ENCODE data around the gene KRTAP5-7. TPM values are rescaled to one million over a fixed set of nuclear protein-coding genes. Genes with fewer than 3 reads are reported as not detected.

The KRTAP5-7 gene
- total and polyA plus RNA-seq, 2 experiments from 2014 or later = not detected

- TF ChIP-seq ETS1 (IDR thresholded peaks at IDR 0.05) (no peak), CREB1 (CRISPR knock-in tag; IDR thresholded peaks at IDR 0.05; ENCODE audit: low read depth) (no peak), ZNF331 (CRISPR knock-in tag; IDR thresholded peaks at IDR 0.05; ENCODE audit: low read depth) (no peak), REST (IDR thresholded peaks at IDR 0.05; ENCODE audit: unreplicated experiment) (no peak), POLR2AphosphoS5 (IDR thresholded peaks at IDR 0.05; ENCODE audit: low read depth) (no peak), ZNF114 (CRISPR knock-in tag; IDR thresholded peaks at IDR 0.05) (no peak), CTCF (conservative IDR thresholded peaks at IDR 0.05; ENCODE audit: low read depth in 2 of 2) (no peak), NANOG (IDR thresholded peaks at IDR 0.05; ENCODE audit: borderline replicate concordance) (no peak)
Observed at GRCh38 chr11:71490044-71490730, 36.9 kb upstream of the KRTAP5-7 start (continued).

GRCh38 chr11:71490731-71491390 lies 36.2 kb upstream of the KRTAP5-7 start:
- Histone ChIP-seq H3K4me1 (ENCODE audit: insufficient read depth) (no peaks in the 10 kb centered on the region), H3K4me3 (no peak overlapping the region), H3F3A (replicated peaks; ENCODE audit: low read depth) (no peaks in the 10 kb centered on the region), H3K27me3 (ENCODE audit: insufficient read depth) (no peaks in the 10 kb centered on the region), H3K4me2 (no peak overlapping the region), H2AFZ (no peak overlapping the region), H3K79me2 (replicated peaks; ENCODE audit: insufficient read depth) (no peaks in the 10 kb centered on the region), H3K27ac (ENCODE audit: low read depth) (no peak overlapping the region), H3K36me3 (ENCODE audit: insufficient read depth) (no peaks in the 10 kb centered on the region), H3K9me2 (ENCODE audit: insufficient read depth) (no peaks in the 10 kb centered on the region), H4K20me1 (replicated peaks; ENCODE audit: insufficient read depth) (no peaks in the 10 kb centered on the region; the same call in 1 of the 2 replicates)
- peak overlapping the region; percentile 92 for H3K27ac Mint-ChIP-seq
- H3K4me3 Mint-ChIP-seq = no peak overlapping the region
- H3K4me1 Mint-ChIP-seq = peaks cover 2% of the 10 kb centered on the region; the same call in 1 of the 3 replicates
- ATAC-seq (no peak), DNase-seq (ENCODE audit: low spot score) (no peak)
- peaks cover 34% of the 10 kb centered on the region for H3K36me3 Mint-ChIP-seq (ENCODE audit: low read depth)
- H3K27me3 Mint-ChIP-seq (ENCODE audit: insufficient read depth, low read depth, poor library complexity) = peaks cover 12% of the 10 kb centered on the region
- no peaks in the 10 kb centered on the region for H3K9me3 Mint-ChIP-seq
- TF ChIP-seq NANOG (IDR thresholded peaks at IDR 0.05; ENCODE audit: borderline replicate concordance) (no peak), JUNB (IDR thresholded peaks at IDR 0.05; ENCODE audit: unreplicated experiment) (no peak), EZH2phosphoT487 (IDR thresholded peaks at IDR 0.05; ENCODE audit: unreplicated experiment) (no peak), POLR2AphosphoS5 (IDR thresholded peaks at IDR 0.05; ENCODE audit: low read depth) (no peak), EZH2 (IDR thresholded peaks at IDR 0.05; ENCODE audit: low read depth, unreplicated experiment) (no peak), CREB1 (CRISPR knock-in tag; IDR thresholded peaks at IDR 0.05; ENCODE audit: low read depth) (no peak), ZNF331 (CRISPR knock-in tag; IDR thresholded peaks at IDR 0.05; ENCODE audit: low read depth) (no peak), REST (IDR thresholded peaks at IDR 0.05; ENCODE audit: unreplicated experiment) (no peak), CTCF (conservative IDR thresholded peaks at IDR 0.05; ENCODE audit: low read depth in 2 of 2) (no peak)
